M059J (cell line): Measurements from ENCODE around the gene RAPGEF4. TPM values are rescaled to one million over a fixed set of nuclear protein-coding genes. Genes with fewer than 3 reads are reported as not detected.

Source experiments
- DNase-seq: peaks from one replicate; pipeline ENCODE4 v3.0.0-alpha.2; 2012; ENCODE audit warnings: low read depth
- total RNA-seq: library from RNA; depleted of rRNA; stranded (reverse); fragments of >200 nt; shearing (Covaris generic); gene quantifications from 2 replicates; pipeline ENCODE4 v1.2.3, GENCODE V29; 2014

RAPGEF4 gene
- total RNA-seq, 1 experiment from 2014 or later = 0.47 TPM

DNA sequence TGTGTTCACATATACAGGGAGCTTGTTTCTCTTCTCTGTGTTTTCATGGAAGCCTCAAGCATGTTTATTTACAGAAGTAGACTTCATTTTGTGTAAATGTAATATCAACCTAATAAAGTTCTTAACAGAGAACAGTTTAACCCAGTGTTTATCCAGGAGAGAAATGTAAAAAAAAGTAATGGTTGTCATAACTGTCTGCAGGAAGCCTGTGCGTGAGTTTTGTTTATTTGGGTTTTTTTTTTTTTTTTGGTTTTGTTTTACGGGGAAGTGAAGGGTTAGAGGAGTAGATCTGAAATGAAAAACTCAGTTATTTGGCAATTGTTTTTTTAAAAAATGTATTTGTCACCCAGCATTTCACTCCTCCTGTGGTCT, 124.7 kb downstream of the RAPGEF4 start:
- no peak for DNase-seq

DNA sequence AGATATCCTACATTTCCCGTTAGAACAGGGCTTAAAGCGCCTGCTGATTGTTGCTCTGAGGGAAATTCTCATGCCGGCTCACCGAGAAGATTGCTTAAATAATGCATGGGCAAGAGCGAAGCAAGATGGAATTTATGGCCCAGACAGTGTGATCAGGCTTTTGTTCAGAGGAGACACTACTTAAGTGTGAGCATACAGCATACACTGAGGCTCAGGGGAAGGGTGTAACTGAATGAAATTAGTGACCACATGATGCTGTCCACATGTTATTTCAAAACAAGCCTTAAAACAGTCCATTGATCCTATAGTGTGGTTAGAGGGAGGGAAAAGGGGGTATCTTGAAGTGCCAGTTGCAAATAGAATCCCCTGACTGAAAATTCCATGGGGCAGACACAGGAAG, 125.5 kb downstream of the RAPGEF4 start:
- no peak for DNase-seq

DNA sequence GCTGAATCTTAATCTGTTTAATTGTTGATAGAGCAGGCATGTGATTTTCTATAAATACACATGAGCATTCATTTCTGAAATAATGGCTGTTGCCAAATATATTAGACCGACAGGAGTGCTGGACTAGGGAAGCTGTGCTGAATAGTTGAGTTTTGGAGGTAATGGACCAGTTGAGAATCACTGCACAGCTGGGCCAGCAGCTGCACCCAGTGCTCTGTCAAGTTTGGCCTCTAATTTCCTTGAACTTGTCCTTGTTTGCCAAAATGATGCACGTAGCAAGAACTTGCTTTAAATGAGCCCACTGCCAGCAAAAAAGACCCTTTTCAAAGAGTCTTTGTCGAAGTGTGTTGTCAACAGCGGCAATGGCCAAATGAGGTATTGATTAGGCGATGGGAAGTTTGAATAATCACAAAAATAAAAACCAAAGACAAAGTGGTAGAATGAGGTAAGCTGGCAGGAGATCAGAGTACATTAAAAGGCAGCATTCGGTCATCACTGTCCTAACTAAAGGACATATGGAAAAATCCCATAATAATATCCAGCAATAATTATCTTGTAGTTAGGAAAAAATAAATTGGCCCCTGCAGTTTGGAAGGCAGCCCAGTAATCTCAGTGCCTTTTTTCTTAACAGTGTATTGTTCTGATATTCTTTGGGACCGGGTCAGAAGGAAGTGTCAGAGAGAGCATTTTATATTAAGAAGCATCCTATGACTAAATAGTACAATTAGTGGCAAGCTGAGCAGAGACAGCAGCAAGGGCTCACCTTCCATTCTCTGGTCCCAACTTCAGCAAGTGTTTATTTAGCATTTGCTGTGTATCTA, 126.2 kb downstream of the RAPGEF4 start:
- no peak for DNase-seq

DNA sequence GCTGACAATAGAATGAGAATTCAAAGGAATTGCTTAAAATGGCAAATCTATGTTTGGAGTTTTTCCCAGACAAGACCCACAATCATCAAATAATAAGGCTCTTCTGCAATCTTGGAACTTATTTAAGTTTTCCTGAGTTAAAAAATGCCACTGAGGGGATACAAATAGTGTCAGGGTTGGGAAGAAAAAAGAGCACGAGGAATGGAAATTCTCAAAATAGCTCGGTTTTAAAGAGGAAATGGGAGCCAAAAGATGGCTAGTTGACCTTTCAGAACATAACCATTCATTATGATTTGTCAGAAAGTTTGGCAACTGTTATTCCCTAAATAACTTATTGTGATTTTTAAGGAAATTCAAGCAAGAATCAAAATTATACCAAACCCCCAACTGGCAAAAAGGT, 127.7 kb downstream of the RAPGEF4 start:
- DNase-seq = no peak

DNA sequence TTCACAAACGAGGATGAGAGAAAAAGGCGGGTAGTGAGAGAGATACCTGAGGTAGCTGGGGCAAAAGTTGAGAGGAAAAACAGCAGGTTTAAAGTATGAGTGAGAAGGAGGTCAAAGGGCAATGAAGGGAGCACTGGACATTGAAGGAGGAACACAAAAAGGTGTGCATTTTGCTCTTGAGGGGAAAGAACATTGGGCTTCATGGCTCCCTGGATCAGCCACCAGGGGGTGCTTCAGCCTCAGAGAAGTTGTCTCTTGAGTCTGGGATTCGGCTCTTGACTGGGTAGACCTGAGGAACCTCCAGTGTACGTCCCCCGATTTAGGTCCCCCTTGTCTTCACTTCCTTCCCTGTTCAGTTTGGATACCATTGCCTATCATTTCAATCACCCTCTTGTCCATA, 128.5 kb downstream of the RAPGEF4 start:
- peak; percentile 51 for DNase-seq

DNA sequence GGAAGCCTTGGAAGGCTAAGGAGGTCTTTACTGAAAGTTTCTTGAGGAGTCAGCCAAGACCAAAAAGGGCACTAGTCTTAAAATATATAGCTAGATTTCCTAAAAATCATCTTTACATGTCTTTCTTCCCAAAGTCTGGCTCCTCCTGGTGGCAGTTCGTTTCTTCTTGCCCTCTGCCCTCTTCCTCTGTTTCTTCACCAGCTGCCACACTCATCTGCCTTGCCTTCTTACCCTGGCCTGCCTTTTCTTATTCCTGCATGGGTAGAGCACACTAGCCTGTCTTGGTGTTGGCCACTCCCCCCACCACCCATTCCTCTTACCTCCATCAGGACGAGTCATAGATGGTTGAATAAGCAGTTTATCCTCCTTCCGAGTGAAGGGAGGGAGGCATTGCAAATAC, 129.8 kb downstream of the RAPGEF4 start:
- peak; percentile 15 for DNase-seq

DNA sequence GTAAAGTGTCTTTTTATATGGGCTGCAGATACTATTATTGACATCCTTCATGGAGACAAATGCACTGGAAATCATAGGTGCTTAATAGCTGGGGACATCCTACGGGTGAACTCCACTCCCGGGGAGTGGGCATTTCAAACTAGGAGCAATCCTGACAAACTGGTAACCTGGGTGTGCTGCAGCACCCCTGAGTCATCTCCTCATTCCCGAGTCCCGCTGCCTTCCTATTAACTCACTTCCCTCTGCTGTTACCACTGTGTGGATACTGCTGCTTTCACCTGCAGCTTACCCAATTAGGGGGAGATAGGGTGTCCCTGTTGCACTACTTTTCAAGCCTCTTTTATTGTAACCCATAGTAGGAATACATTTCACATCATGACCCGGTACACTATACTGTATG, 134.2 kb downstream of the RAPGEF4 start:
- DNase-seq = peak; percentile 12

DNA sequence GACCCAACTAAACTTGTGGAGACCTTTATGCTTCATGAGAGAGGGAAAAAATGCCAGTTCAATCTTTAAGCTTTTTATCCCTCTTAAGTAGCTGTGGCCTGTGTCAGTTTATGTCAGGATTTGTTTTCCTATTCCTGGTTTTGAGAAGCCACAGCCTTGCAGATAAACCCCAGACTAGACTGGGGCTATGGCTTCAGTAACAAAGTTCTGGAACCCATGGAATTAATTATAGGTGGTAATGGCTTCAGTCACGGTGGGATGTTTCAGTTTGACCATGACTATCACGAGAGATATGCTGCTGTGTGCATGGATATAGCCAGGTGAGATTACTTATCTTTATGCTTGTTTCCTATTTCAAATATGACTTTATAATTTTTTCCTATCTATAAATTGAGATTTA, 134.8 kb downstream of the RAPGEF4 start:
- no peak for DNase-seq

DNA sequence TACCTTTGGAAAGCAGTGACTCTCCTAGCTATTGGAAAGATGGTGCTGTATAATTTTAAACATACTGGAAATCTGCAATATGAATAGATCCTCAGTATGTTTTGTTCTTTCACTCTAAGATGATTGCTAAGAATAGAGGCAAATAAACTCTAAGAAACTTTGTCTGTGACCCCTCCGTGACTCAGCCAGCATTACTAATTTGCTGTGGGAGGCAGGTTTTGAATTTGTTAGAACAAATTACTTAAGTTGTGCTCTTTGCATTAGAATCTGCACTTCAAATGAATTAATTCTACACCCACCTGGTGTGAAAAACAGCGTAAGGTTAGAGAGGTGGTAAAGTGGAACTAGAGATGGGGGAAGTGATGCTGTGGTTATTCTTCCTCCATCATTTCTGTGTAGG, 142.2 kb downstream of the RAPGEF4 start:
- DNase-seq = peak; percentile 41

DNA sequence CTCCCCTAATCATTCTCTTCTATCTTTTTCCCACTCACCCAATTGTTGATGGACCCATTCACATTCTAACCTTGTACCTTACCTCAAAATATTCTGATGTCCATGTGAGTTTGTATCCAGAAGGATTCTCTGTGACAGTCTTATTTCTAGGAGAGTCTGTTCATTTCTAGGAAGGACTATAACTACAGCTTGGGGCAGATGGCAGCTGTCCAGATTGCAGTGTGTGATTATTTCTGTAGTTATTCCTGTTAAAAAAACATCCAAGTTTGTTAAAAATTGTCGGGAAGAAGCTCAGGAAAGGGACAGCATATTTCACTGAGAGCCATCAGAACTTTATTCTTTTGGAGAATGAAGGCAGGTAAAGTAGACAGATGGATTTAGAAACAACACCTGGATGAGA, 142.6 kb downstream of the RAPGEF4 start:
- peak; percentile 51 for DNase-seq

DNA sequence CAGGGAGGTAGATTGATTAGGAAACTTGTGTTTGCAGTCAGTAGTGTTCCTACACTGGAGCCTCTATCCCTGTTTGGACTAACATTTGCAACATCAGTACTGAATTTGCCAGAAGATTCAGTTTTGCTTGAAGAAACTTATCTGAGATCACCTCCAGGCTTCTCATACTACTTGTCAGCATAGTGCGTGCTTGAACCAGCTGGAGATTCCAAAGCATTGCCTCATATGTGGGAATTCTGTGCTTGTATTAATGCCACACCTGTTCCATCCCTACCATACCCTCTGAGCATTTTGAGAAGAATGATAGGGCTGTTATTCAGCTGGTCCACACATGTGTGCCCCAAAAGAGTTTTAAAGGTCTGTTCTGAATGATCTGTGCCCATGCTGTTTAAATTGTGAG, 148.7 kb downstream of the RAPGEF4 start:
- no peak for DNase-seq

DNA sequence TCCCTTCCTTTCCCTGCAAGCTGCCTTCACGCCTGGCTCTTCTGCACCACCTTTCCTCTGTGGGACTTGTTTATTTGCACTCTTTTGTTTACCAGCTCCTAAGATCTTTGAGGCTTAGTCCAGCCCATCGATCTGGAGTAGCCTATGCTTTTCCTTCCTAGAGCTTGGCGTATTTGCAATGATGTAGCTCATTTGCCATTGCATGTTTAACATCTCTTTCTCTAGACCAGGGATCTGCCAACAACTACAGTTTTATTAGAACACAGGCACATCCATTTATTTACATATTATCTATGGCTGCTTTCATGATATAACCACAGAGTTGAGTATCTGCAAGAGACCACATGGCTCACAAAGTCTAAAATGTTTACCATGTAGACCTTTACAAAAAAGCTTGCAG, 150.4 kb downstream of the RAPGEF4 start:
- DNase-seq = no peak

DNA sequence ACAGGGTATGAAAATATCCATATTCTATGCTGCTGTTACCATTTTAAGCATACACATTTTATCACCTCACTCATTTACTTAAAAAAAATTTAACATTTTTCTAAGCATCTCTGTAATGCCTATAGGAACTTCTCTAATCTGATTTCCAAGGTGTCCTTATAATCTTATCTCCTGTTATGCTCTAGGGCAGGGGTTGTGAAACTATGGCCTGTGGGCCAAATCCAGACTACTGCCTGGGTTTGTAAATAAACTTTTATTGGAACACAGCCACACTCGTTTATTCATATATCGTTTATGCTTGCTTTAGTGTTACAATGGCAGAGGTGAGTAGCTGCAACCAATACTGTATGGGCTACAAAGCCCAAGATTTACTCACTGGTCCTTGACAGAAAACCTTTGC, 151.6 kb downstream of the RAPGEF4 start:
- no peak for DNase-seq

DNA sequence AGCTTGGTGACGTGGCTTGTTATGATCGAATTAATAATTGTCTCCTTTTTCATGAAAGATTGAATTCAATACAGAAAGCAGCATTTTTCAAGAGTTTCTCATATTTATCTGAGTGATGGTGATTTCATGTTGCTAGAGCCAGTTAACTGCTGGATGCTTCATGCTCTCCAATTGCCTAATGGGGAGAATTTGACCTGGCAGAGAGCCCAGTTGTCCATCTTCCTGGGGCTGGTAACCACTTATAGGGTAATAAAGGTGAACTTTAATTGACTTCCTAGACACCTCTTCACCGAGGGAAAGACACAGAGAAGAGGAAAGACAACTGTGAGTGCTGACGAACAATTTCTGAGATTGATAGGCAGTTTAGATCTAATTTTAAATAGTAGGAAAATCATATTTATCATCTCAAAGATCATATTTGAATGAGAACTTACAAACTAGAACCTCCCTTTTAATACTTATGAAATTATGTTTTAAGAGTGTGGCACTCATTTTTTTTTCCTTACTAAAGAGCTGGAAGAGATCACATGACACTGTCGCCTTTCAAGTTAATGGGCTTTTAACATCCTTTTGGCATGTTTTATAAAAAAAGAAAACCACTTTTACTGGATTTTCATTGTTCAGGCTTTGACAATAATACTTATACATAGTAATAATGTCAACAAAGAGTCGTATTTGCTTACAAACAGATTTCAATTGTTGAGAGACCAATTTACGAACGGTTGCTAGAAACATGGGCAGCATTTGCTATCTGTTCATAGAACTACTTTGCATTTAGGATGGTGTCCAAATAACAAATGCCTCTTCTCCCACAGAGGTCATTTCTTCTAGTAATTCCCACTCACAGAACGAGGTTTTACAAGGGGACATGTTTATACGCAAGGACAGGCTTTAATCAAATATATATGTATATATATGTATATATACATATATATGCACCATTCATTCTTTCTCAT, 153.3 kb downstream of the RAPGEF4 start:
- DNase-seq = peak; percentile 4

DNA sequence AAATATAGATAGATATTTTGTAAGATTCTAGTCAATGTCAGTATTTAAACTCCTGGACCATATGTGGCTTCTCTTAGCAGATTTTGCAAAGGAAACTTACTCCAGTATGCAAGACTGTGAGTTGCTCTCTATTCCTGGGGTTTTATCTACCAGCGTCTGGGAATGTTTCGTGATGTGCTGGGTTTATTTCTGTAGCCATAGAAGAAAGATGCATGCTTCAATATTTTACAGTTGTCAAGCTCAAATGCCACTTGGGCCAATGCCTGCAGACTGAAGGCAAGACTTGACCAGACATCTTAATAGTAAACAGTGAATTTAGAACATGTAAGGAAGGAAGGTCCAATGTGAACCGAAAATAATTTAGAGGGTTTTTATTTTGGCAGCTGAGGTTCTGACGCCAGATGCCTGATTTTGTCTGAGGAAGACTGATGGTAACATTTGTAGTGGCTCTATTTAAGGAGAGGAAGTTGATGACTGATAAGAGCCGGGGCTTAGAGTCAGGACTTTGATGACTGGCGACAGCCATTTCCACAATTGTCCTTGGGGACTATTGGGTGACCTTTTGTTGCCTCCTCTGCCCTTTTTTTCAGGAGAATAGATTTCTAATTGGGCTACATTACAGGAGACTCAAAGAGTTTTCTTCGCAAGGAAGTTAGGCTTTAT, 154.3 kb downstream of the RAPGEF4 start:
- no peak for DNase-seq

DNA sequence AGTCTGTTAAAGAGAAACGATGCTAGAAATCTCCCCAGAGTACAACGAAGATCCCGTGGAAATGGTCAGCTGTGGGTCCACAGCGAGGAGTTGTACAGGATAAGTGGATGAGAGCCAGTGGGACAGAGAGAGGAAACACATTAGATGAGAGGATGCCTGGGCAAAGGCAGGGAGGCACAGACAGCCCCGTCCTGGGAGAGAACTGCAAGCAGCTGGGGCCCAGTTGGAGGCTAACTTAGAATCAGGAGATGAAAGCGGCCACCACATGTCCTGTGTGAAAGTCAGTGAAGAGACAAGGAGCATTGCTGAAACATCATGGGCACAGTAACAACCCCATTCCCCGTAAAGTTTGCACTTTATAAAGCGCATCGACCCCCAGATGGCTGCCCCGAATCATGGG, 157.5 kb downstream of the RAPGEF4 start:
- DNase-seq = no peak

DNA sequence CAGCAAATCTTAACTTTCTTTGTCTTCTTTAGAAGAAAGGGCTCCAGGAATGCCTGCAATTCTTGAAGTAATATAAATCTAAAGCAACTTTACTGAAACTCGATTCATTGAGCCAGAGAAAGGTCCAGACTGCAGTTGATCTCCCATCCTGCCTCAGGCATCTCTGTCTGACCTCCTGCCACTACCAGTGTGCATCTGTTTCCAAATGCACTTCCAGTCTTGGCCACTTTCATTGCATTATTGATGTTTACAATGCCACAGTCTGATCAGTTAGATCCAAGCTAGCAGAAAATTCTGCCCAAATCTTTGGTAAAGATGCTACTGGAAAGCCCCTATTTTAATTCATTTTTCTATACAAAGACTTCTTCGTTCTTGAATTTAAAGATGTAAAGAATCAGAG, 158.0 kb downstream of the RAPGEF4 start:
- no peak for DNase-seq

DNA sequence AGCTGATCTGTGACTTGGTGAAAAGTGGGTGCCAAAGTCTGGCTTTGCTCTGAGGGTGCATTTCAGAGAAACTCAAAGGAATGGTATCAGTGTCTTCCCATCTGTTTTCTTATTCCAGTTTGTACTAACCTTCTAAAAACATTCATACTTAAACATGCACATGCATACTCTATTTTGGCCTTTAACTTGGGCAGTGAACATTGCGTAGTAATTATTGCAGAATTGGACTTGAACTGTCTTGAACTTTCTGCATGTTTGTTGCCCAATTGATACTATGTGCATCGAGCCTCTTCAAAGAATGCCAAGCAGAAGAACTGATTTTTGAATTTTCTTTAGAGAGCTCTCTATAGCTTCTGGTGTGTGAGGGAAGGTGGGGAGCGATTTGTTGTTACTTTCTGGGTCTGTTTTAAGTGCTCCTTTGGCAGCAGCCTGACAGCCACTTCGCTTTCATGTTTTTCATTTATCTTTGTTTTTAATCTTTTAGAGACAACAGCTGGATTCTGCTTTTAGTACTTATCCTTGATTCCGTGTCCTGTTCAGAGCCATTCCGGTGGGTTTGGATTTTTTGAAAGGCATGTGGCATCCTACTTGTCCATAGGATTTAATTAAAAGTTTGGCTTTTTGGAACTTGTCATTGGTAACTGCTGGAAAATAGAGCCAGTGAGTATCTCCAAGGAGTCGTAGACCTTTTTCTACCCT, 159.2 kb downstream of the RAPGEF4 start:
- DNase-seq = no peak

DNA sequence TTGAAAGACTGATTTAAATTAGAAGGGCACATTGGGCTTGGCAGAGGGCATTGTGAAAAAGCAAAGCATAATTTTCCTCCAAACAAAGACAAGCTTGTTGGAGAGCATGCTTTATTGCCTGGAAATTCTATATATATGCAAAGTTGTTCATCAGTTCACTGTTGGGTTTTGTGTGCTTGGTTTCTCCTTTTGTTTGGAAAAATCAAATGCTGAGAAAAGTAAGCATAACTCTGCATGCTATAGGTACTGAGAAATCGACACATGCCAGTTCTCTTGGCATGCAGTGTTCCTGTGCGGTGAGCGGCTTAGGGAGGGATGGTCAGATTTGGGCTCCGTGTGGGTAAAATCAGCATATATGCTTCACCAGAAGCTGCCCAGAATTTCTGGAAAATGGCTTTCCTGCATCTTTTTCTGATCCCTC, 161.0 kb downstream of the RAPGEF4 start:
- no peak for DNase-seq

DNA sequence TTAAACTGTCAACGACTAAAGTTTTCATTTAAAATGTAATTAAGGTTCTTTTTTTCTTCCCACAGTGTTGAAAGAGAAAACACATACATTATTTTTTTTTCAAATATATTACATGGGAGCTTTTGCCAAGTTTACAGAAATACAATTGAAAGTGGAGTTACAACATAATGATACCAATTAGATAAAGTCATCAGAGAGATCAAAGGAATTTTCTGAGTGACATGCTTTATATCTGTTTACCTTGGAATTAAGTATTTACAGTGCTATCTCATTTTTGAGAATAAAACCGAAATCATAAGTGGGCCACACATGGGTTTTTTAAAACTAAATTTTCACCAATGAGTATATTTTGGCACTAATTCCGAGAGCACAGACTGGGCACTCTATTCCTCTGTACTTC, 165.2 kb downstream of the RAPGEF4 start:
- DNase-seq = no peak

DNA sequence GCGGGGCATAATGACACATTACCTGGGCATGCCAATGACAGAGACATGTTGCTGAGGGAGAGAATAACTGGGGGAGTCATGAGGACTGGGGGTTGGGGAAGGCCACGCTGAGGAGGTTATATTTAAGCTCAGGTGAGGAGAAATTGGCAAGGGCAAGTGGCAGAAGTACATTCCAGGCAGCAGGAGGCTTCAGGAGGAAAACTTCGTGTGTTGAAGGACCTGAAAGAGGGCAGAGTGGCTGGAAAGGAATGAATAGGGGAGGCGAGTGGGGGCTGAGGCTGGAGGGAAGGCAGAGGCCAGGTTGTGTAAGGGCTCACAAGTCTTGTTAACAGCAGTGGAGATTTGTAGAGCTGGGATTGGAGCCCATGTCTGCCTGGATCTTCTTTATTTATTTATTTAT, 166.3 kb downstream of the RAPGEF4 start:
- DNase-seq = no peak

DNA sequence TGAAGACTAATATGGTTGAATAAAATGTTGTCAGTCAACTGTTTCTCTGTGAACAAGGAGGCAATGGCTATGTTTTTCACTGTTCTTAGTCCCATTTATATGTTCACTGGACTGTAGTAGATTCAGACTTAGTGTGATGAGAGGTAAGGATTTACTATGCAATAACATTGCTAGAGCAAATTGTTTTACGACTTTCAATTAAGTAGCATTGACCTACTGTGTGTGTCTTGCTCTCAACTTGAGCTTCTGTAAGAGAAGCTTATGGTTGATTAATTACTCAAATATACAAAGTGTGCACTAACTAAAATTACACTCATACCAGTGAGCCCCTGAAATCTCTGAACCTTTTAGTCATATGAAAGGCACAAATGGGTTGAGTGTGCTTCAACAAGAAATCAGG, 168.6 kb downstream of the RAPGEF4 start:
- no peak for DNase-seq
